SK-N-SH treated with all-trans-retinoic acid at 6 μM for 48 hours (cell line): ENCODE measurements around the gene RAB11FIP3.

Source experiments
- ATAC-seq: fragments of 200-7000 bp; cut with Tn5 transposase; 3 replicates; pipeline ENCODE4 v1.9.1; 2020; ENCODE audit warnings: mild to moderate bottlenecking, moderate library complexity
- ARNTL ChIP-seq: fragments of 450-650 bp; formaldehyde crosslinking; IDR thresholded peaks from 2 replicates; pipeline ENCODE4 v1.5.0; 2020; ENCODE audit warnings: low read depth, mild to moderate bottlenecking, moderate library complexity, borderline replicate concordance
- BACH2 ChIP-seq: fragments of 250-450 bp; sonication (Bioruptor Pico); IDR thresholded peaks from 2 replicates; pipeline ENCODE4 v1.9.0; 2021; ENCODE audit warnings: mild to moderate bottlenecking, borderline replicate concordance
- CSDC2 ChIP-seq: fragments of 250-450 bp; sonication (Bioruptor Pico); IDR thresholded peaks from 2 replicates; pipeline ENCODE4 v1.5.0; 2020; ENCODE audit warnings: mild to moderate bottlenecking, moderate library complexity
- ESRRG ChIP-seq: fragments of 250-450 bp; sonication (Bioruptor Pico); IDR thresholded peaks from 2 replicates; pipeline ENCODE4 v1.6.1; 2021; ENCODE audit warnings: mild to moderate bottlenecking
- GLIS3 ChIP-seq: fragments of 250-450 bp; sonication (Bioruptor Pico); IDR thresholded peaks from 2 replicates; pipeline ENCODE4 v1.5.0; 2020; ENCODE audit warnings: mild to moderate bottlenecking, moderate library complexity
- ISL1 ChIP-seq: fragments of 250-450 bp; sonication (Bioruptor Pico); IDR thresholded peaks from 2 replicates; pipeline ENCODE4 v2.1.2; 2022; ENCODE audit warnings: mild to moderate bottlenecking, moderate library complexity
- PPARA ChIP-seq: fragments of 250-450 bp; sonication (Bioruptor Pico); IDR thresholded peaks from 2 replicates; pipeline ENCODE4 v1.5.0; 2020; ENCODE audit warnings: mild to moderate bottlenecking, borderline replicate concordance
- SNAI2 ChIP-seq: fragments of 250-450 bp; sonication (Bioruptor Pico); IDR thresholded peaks from 2 replicates; pipeline ENCODE4 v1.5.0; 2020; ENCODE audit warnings: mild to moderate bottlenecking, moderate library complexity
- ZC3H10 ChIP-seq: fragments of 250-450 bp; sonication (Bioruptor Pico); IDR thresholded peaks from 2 replicates; pipeline ENCODE4 v1.5.1; 2021; ENCODE audit warnings: mild to moderate bottlenecking, moderate library complexity
- ZFP3 ChIP-seq: fragments of 250-450 bp; sonication (Bioruptor Pico); IDR thresholded peaks from 2 replicates; pipeline ENCODE4 v1.5.0; 2020; ENCODE audit warnings: mild to moderate bottlenecking, moderate library complexity
- ZFP30 ChIP-seq: fragments of 450-650 bp; formaldehyde crosslinking; IDR thresholded peaks from 2 replicates; pipeline ENCODE4 v1.5.0; 2022; ENCODE audit warnings: mild to moderate bottlenecking, moderate library complexity
- ZNF8 ChIP-seq: fragments of 450-650 bp; formaldehyde crosslinking; IDR thresholded peaks from 2 replicates; pipeline ENCODE4 v1.5.0; 2020; ENCODE audit warnings: mild to moderate bottlenecking, moderate library complexity
- TF ChIP-seq, protein P1 (sequence below): fragments of 250-450 bp; sonication (Bioruptor Pico); IDR thresholded peaks from 2 replicates; pipeline ENCODE4 v1.5.0; 2020; ENCODE audit warnings: mild to moderate bottlenecking, moderate library complexity
- TF ChIP-seq, protein P2 (sequence below): fragments of 250-450 bp; sonication (Bioruptor Pico); IDR thresholded peaks from 2 replicates; pipeline ENCODE4 v1.5.1; 2020; ENCODE audit warnings: low read depth, mild to moderate bottlenecking, moderate library complexity
- TF ChIP-seq, protein P3 (sequence below): fragments of 250-450 bp; sonication (Bioruptor Pico); IDR thresholded peaks from 2 replicates; pipeline ENCODE4 v1.8.0; 2020; ENCODE audit warnings: mild to moderate bottlenecking, moderate library complexity, borderline replicate concordance
- TF ChIP-seq, protein P4 (sequence below): fragments of 250-450 bp; sonication (Bioruptor Pico); IDR thresholded peaks from 2 replicates; pipeline ENCODE4 v1.5.1; 2021; ENCODE audit warnings: mild to moderate bottlenecking, moderate library complexity

RAB11FIP3 gene

DNA sequence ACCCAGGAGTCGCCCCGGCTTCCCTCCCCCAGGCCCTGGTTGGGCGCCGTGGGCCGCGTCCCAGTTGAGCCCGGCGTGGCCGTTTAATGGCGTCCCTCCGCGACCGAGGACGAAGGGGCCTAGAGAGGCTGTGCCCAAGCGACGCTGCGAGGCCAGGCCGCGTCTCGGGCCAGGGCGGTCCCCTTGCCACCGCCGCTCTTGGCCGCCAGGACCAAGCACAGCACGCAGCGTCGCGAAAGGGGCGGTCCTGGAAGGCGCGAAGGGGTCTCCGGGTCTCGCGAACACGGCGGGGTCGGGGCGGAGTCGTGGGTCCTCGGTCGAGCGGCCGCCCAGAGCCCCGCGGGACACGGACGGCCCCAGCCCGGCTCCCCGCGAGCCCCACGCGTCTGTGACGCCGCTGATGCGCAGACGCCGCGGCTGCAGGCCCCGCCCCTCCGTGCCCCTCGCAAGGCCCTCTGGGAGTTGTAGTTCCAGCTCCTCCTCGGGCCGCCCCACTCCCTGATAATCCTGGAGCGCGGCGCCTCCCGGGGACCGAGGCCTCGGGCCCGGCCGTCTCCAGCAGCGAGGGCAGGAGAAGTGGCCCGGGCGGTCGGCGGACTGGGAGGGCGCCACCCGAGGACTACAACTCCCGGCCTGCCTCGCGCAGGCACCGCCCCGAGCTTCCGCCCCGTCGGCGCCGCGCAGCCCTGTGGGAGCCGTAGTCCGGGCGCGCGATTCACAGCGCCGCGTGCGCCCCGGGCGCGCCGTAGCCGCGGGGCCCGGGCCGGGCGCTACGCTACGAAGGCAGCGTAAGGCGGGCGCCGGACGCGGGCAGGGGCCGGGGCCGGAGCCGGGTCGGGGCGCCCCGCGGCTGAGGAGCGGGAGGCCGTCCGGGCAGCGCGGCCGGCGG, 101.8 kb downstream of the RAB11FIP3 start, which contains the start of gene CAPN15:
Gene CAPN15 (plus strand): TSS at position 698 of the 889 bp plus-strand sequence. CDS start 19,127 bp downstream, outside the sequence.
- TF ChIP-seq ZNF8 (no peak), SNAI2 (CRISPR knock-in tag) (peak; percentile 58; the same call in 1 of the 2 replicates), ZC3H10 (CRISPR knock-in tag) (no peak), CSDC2 (peak; percentile 93), GLIS3 (0 out of 2 replicates have a peak, but pooled peaks have one; percentile 30), BACH2 (CRISPR knock-in tag) (no peak), PPARA (CRISPR knock-in tag) (no peak), ESRRG (CRISPR knock-in tag) (no peak), ZFP3 (CRISPR knock-in tag) (peak; percentile 81)
- TF ChIP-seq, protein P1, sequence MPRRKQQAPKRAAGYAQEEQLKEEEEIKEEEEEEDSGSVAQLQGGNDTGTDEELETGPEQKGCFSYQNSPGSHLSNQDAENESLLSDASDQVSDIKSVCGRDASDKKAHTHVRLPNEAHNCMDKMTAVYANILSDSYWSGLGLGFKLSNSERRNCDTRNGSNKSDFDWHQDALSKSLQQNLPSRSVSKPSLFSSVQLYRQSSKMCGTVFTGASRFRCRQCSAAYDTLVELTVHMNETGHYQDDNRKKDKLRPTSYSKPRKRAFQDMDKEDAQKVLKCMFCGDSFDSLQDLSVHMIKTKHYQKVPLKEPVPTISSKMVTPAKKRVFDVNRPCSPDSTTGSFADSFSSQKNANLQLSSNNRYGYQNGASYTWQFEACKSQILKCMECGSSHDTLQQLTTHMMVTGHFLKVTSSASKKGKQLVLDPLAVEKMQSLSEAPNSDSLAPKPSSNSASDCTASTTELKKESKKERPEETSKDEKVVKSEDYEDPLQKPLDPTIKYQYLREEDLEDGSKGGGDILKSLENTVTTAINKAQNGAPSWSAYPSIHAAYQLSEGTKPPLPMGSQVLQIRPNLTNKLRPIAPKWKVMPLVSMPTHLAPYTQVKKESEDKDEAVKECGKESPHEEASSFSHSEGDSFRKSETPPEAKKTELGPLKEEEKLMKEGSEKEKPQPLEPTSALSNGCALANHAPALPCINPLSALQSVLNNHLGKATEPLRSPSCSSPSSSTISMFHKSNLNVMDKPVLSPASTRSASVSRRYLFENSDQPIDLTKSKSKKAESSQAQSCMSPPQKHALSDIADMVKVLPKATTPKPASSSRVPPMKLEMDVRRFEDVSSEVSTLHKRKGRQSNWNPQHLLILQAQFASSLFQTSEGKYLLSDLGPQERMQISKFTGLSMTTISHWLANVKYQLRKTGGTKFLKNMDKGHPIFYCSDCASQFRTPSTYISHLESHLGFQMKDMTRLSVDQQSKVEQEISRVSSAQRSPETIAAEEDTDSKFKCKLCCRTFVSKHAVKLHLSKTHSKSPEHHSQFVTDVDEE (CRISPR knock-in tag) = peak; percentile 94
- TF ChIP-seq, protein P2, sequence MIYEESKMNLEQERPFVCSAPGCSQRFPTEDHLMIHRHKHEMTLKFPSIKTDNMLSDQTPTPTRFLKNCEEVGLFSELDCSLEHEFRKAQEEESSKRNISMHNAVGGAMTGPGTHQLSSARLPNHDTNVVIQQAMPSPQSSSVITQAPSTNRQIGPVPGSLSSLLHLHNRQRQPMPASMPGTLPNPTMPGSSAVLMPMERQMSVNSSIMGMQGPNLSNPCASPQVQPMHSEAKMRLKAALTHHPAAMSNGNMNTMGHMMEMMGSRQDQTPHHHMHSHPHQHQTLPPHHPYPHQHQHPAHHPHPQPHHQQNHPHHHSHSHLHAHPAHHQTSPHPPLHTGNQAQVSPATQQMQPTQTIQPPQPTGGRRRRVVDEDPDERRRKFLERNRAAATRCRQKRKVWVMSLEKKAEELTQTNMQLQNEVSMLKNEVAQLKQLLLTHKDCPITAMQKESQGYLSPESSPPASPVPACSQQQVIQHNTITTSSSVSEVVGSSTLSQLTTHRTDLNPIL (CRISPR knock-in tag) = no peak
- TF ChIP-seq, all 23 proteins: peak for 5
- peak; percentile 71 for ATAC-seq

DNA sequence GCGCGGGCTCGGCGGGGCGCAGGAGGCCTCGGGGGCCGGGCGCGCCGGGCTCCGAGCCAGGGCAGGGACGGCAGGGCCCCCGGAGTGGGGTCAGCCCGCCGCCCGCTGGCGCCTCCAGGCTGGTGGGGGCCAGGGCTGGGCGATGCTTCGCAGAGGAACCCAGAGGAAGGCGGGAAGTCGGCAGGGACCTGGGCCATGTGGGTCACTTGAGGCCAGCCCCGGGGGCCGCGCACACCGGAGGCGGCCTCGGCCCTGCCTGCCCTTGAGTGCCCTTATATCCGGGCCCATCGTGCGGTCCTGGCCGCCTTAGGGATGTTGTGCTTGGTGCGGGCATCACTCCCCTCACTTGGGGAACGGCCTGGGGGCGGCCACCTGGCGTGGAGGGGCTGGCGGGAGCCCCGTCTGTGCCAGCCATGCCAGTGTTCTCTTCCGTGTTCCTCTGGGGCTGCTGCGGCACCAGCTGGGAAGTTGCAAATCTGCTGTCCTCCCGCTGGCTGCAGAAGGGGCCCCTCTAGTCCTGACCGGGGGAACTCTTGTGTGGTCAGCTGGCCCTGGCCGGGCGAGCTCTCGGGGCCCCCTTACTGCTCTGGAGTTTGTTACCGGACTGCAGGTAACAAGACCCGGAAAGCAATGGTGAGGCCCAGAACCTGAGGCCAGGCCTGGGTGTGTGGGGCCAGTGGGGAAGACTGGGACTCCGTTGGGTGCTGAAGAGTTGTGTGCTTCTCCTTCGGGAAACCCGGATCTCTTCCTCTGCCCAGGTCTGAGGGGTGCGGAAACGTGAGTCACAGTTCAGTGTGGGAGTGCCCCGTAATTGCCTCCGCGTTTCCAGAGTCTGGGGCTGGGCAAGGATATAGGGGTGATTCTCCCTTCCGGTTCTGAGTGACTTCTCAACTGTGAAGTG, 102.9 kb downstream of the RAB11FIP3 start:
- ATAC-seq = peak; percentile 8
- TF ChIP-seq, protein P2 (CRISPR knock-in tag) = no peak
- TF ChIP-seq ARNTL (CRISPR knock-in tag) = no peak
- no peak for TF ChIP-seq ISL1 (CRISPR knock-in tag)
- TF ChIP-seq, protein P3, sequence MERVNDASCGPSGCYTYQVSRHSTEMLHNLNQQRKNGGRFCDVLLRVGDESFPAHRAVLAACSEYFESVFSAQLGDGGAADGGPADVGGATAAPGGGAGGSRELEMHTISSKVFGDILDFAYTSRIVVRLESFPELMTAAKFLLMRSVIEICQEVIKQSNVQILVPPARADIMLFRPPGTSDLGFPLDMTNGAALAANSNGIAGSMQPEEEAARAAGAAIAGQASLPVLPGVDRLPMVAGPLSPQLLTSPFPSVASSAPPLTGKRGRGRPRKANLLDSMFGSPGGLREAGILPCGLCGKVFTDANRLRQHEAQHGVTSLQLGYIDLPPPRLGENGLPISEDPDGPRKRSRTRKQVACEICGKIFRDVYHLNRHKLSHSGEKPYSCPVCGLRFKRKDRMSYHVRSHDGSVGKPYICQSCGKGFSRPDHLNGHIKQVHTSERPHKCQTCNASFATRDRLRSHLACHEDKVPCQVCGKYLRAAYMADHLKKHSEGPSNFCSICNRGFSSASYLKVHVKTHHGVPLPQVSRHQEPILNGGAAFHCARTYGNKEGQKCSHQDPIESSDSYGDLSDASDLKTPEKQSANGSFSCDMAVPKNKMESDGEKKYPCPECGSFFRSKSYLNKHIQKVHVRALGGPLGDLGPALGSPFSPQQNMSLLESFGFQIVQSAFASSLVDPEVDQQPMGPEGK (CRISPR knock-in tag) = no peak
- TF ChIP-seq, protein P4, sequence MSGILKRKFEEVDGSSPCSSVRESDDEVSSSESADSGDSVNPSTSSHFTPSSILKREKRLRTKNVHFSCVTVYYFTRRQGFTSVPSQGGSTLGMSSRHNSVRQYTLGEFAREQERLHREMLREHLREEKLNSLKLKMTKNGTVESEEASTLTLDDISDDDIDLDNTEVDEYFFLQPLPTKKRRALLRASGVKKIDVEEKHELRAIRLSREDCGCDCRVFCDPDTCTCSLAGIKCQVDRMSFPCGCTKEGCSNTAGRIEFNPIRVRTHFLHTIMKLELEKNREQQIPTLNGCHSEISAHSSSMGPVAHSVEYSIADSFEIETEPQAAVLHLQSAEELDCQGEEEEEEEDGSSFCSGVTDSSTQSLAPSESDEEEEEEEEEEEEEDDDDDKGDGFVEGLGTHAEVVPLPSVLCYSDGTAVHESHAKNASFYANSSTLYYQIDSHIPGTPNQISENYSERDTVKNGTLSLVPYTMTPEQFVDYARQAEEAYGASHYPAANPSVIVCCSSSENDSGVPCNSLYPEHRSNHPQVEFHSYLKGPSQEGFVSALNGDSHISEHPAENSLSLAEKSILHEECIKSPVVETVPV = no peak
- TF ChIP-seq, protein P1 (CRISPR knock-in tag) = no peak
- TF ChIP-seq SNAI2 (CRISPR knock-in tag) = no peak
- TF ChIP-seq ZC3H10 (CRISPR knock-in tag) = no peak
- TF ChIP-seq ZFP30 (CRISPR knock-in tag) = no peak
- no peak for TF ChIP-seq ZNF8
